Lower leg skin (tissue), 4 donors: ENCODE measurements around the gene OIT3. TPM values are rescaled to one million over a fixed set of nuclear protein-coding genes. Genes with fewer than 3 reads are reported as not detected.

Experiments
- DNase-seq, 2 donors: peaks; one replicate each; pipeline ENCODE4 v3.0.0-alpha.2; 2019; ENCODE audit warnings: low spot score in 2 of 2
- H3K4me3 ChIP-seq: fragments of 200-600 bp; sonication (generic); 2 replicates; pipeline ENCODE4 v1.5.1; 2017; ENCODE audit warnings: mild to moderate bottlenecking, low read depth; ENCODE audit not compliant: poor library complexity, severe bottlenecking
- CTCF ChIP-seq, 3 donors: fragments of 450-650 bp; IDR thresholded peaks; one replicate each; pipeline ENCODE4 v1.5.1; 2016; ENCODE audit warnings: antibody characterized with exemption in 3 of 3, mild to moderate bottlenecking in 3 of 3, moderate library complexity in 2 of 3
- POLR2A ChIP-seq, 2 donors: fragments of 450-650 bp; IDR thresholded peaks; one replicate each; pipeline ENCODE4 v1.6.1; 2016 to 2017; ENCODE audit warnings: antibody characterized with exemption in 2 of 2, mild to moderate bottlenecking in 1 of 2, moderate library complexity in 1 of 2
- WGBS, 2 donors: methylation state at CpG; one replicate each; pipeline ENCODE4 v1.1.5; 2018; 5-methylcytosine and 5-hydroxymethylcytosine counted together
- intact Hi-C: fragments of 100-400 bp; cut with DNase I; formaldehyde crosslinking; loops from one replicate; pipeline ENCODE4 v1.15.0; 2023; ENCODE audit warnings: low total_unique reads
- total RNA-seq, 4 donors: library from RNA; depleted of rRNA; stranded (reverse); fragments of >200 nt; gene quantifications; one replicate each; pipeline ENCODE4 v1.1.0, GENCODE V29; 2016

The OIT3 gene
- total RNA-seq, 4 donors from 2014 or later: not detected

GRCh38 chr10:72954230-72954595 lies 60.7 kb downstream of the OIT3 start:
- DNase-seq: no peak
- no peak overlapping the region for H3K4me3 ChIP-seq
- TF ChIP-seq POLR2A (IDR thresholded peaks at IDR 0.05): no peak
- no peak for TF ChIP-seq CTCF (IDR thresholded peaks at IDR 0.05)
- intact Hi-C loops: no loop called here
- WGBS, 2 donors: 81 to 86% methylated on average over 8 of the region's 8 CpGs

- DNase-seq: no peak
- no peak within 1 kb of the TSS for H3K4me3 ChIP-seq
- intact Hi-C loops: no loop called here
- TF ChIP-seq POLR2A (IDR thresholded peaks at IDR 0.05) (no peak), CTCF (IDR thresholded peaks at IDR 0.05) (no peak)
- WGBS, 2 donors: 83 to 85% methylated on average over 12 of the region's 12 CpGs
Measured at GRCh38 chr10:72954596-72955554, 61.3 kb downstream of the OIT3 start, which contains the start of gene PLA2G12B. Gene PLA2G12B, minus strand, starts transcription at chr10:72954806. Its CDS starts 121 bp downstream, at chr10:72954685.

- TF ChIP-seq POLR2A (IDR thresholded peaks at IDR 0.05) (no peak), CTCF (IDR thresholded peaks at IDR 0.05) (no peak)
- no peak overlapping the region for H3K4me3 ChIP-seq
- no peak for DNase-seq
- intact Hi-C loops: loop anchor here (1.0 kb wide), 1 partner anchor 26 kb away; no protein-coding TSS in a partner anchor
Measured at GRCh38 chr10:72956001-72956400, 62.5 kb downstream of the OIT3 start.

- DNase-seq: no peak
- H3K4me3 ChIP-seq: no peak overlapping the region
- TF ChIP-seq POLR2A (IDR thresholded peaks at IDR 0.05): no peak
- TF ChIP-seq CTCF (IDR thresholded peaks at IDR 0.05): no peak
- WGBS, 2 donors: 91 to 96% methylated on average over 1 of the region's 1 CpG
- intact Hi-C loops: no loop called here
Measured at GRCh38 chr10:72976886-72977285, 83.3 kb downstream of the OIT3 start.

- H3K4me3 ChIP-seq: no peak overlapping the region
- no peak for DNase-seq
- intact Hi-C loops: no loop called here
- no peak for TF ChIP-seq POLR2A (IDR thresholded peaks at IDR 0.05)
- TF ChIP-seq CTCF (IDR thresholded peaks at IDR 0.05): no peak
Measured at GRCh38 chr10:72979709-72980108, 86.2 kb downstream of the OIT3 start.
